Activated effector memory CD4-positive, alpha-beta T cell treated with Interleukin-2 at 50 U/mL for 16 hours (primary cell): ENCODE results near the gene TDO2.
"Not testable (repeated sequence)": the region's sequence is repeated elsewhere in the genome, so short reads cannot be mapped to it uniquely, and the experiment has no call there.

ENCODE experiments used
- DNase-seq: peaks from one replicate; pipeline ENCODE4 v3.0.0-alpha.2; 2020

TDO2 gene

GRCh38 chr4:155903453-155903852, at the start of gene TDO2:
TDO2 (plus strand) TSS chr4:155903696; CDS start chr4:155903759, 63 bp downstream.
- no peak for DNase-seq

- DNase-seq = no peak
These were observed 48.8 kb upstream of the TDO2 start for GRCh38 chr4:155854582-155855226.

- no peak for DNase-seq
These were observed 47.6 kb upstream of the TDO2 start for GRCh38 chr4:155855897-155856296.

- DNase-seq = no peak
These were observed 37.3 kb upstream of the TDO2 start, which contains the start of gene ASIC5 for GRCh38 chr4:155866177-155866576. ASIC5 (minus strand) TSS chr4:155866277; CDS start chr4:155866226, 51 bp downstream.

- DNase-seq = no peak
These were observed 27.6 kb upstream of the TDO2 start for GRCh38 chr4:155875878-155876277.

- no peak for DNase-seq
These were observed 25.5 kb upstream of the TDO2 start for GRCh38 chr4:155877971-155878370.

- no peak for DNase-seq
These were observed 24.9 kb upstream of the TDO2 start for GRCh38 chr4:155878611-155879010.

- no peak for DNase-seq
These were observed 23.7 kb upstream of the TDO2 start for GRCh38 chr4:155879767-155880166.

GRCh38 chr4:155881555-155881954, 21.9 kb upstream of the TDO2 start:
- no peak for DNase-seq

GRCh38 chr4:155883895-155884294, 19.6 kb upstream of the TDO2 start:
- DNase-seq = no peak

- no peak for DNase-seq
These were observed 17.8 kb upstream of the TDO2 start for GRCh38 chr4:155885666-155886065.

GRCh38 chr4:155887045-155887444, 16.5 kb upstream of the TDO2 start:
- no peak for DNase-seq

GRCh38 chr4:155887847-155888570, 15.5 kb upstream of the TDO2 start:
- DNase-seq = no peak

- DNase-seq = no peak
These were observed 14.3 kb upstream of the TDO2 start for GRCh38 chr4:155889031-155889793.

- no peak for DNase-seq
These were observed 13.6 kb upstream of the TDO2 start for GRCh38 chr4:155889946-155890345.

GRCh38 chr4:155891058-155891457, 12.4 kb upstream of the TDO2 start:
- DNase-seq = no peak

- not testable (repeated sequence) for DNase-seq
These were observed 5.1 kb upstream of the TDO2 start for GRCh38 chr4:155898371-155898770.

- no peak for DNase-seq
These were observed 3.6 kb upstream of the TDO2 start for GRCh38 chr4:155899891-155900290.

GRCh38 chr4:155900381-155900780, 3.1 kb upstream of the TDO2 start:
- no peak for DNase-seq

GRCh38 chr4:155901013-155901412, 2.5 kb upstream of the TDO2 start:
- no peak for DNase-seq

- DNase-seq = no peak
These were observed 835 bp downstream of the TDO2 start for GRCh38 chr4:155904331-155904730.

- DNase-seq = no peak
These were observed 3.2 kb downstream of the TDO2 start for GRCh38 chr4:155906554-155907247.

- DNase-seq = no peak
These were observed 4.1 kb downstream of the TDO2 start for GRCh38 chr4:155907556-155907955.
